ENCODE measurements around the gene KRTAP10-4. TPM values are rescaled to one million over a fixed set of nuclear protein-coding genes. Genes with fewer than 3 reads are reported as not detected.
"Not testable (repeated sequence)": the region's sequence is repeated elsewhere in the genome, so short reads cannot be mapped to it uniquely, and the experiment has no call there.

The KRTAP10-4 gene
- total RNA-seq, 1 donor from 2014 or later, result not detected

DNA sequence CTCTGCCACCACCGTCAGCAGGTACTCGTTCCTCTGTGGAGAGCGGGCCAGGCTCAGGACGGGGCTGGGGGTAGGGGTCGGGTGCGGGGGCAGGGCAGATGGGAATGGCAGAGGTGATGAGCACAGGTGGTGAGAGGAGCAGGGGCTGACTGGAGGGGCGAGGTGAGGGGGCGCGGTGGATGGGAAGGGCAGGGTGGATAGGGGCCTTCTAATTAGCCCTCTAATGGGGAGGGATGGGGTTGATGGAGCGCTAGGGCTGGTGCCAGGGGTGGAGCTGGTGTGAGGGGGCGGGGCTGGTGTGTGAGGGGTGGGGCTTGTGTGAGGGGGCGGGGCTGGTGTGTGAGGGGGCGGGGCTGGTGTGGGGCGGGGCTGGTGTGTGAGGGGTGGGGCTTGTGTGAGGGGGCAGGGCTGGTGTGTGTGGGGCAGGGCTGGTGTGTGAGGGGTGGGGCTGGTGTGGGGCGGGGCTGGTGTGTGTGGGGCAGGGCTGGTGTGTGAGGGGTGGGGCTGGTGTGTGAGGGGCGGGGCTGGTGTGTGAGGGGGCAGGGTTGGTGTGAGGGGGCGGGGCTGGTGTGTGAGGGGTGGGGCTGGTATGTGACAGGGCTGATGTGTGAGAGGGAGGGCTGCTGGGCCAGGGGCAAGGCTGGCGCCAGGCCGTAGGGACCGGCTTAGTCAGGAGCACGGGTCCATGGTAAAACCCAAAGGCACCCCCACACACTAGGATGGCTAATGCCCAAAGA, 39.5 kb upstream of the KRTAP10-4 start:
- no peak for DNase-seq (ENCODE audit: low read depth)

DNA sequence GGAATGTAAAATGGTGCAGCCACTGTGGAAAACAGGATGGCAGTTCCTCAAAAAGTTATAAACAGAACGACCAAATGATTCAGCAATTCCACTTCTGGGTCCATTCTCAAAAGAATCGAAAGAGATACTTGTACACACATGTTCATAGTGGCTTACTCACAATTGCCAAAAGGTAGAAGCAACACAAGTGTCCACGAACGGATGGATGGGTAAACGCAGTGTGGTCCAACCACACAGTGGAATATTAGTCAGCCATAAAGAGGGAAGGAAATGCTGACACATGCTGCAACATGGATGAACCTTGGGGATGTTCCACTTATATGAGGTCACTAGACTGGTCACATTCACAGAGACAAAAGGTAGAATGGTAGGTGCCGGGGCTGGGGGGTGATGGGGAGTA, 38.8 kb upstream of the KRTAP10-4 start:
- no peak for DNase-seq (ENCODE audit: low read depth)

DNA sequence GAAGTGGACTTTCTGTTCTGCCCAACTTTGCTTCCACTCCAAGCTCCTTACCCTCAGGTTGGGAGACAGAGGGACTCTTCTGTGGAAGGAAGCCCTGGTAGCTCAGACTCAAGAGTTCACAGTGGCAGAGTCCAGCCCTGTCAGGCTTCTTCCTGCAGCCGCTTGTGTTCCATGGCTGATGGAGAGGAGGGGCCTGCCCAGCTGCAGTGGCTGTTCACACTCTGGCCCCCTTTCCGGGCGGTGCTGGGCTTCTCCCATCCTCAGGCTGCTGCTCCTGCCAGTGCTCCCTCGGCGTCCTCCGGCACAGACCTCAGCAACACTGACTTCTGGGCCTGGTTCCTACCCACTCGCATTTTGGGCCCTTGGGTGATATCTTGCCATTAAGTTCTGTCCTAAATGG, 37.6 kb upstream of the KRTAP10-4 start:
- DNase-seq (ENCODE audit: low read depth), result no peak

DNA sequence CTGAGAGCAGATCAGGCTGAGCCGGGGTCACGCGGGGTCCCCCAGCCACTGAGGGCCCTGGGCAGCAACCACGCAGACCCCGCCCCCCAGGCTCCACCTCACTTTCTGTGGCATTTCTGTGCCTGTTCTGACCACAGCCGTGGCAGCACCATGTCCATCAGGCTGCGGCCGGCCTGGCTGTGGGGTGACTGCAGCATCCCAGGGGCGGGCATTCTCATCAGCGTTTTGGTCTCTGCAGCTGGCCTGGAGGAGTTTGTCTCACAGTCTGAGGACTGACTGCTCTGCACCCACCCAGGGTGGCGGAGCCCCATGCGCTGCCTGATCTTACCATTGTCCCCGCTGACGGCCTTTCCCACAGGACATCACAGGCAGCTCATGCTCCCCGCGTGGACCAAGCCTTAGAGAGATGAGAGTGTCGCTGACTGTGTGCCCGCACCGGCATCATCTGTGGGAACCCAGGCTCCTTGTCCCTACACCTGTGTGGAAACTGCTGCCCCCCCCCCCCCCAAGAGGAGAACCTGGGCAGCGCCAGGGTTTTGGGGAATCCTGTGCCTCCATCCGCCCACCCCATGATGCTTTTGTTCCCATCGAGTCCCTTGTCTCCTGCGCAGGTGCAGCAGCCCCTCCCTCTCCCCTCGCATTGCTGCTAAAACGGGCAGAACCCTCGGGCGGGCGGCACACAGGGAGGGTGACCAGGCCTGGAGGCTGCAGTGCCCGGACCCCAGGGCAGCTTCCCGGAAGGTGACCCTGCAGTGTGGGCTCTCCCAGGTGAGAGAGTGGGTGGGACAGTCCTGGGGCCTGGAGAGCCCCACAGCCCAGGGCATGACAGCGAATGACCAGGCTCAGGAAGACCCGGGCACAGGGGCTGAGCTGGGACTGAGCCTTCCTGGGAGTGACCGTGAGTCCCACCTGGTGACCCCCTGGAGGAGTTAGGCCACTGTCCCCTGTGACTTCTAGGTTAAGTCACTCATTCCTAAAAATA, 35.3 kb upstream of the KRTAP10-4 start:
- DNase-seq (ENCODE audit: low read depth), result no peak

DNA sequence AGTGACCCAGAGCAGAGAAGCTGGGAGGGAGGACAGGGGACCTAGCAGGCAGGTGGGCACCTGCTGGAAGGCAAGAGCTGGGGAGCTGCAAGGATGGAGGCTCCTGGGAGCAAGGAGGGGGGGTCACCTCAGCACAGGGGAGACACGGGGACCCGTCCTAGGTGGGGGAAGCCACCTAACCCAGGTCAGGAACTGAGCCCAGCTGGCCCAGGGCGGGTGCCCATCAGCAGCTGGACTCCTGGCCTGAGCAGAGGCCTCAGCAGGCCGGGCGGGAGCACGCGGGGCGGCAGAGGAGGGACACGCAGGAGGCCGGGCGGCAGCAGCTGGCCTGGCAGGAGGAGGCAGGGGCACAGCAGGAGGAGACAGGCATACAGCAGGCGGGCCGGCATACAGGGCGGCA, 34.5 kb upstream of the KRTAP10-4 start:
- no peak for DNase-seq (ENCODE audit: low read depth)

DNA sequence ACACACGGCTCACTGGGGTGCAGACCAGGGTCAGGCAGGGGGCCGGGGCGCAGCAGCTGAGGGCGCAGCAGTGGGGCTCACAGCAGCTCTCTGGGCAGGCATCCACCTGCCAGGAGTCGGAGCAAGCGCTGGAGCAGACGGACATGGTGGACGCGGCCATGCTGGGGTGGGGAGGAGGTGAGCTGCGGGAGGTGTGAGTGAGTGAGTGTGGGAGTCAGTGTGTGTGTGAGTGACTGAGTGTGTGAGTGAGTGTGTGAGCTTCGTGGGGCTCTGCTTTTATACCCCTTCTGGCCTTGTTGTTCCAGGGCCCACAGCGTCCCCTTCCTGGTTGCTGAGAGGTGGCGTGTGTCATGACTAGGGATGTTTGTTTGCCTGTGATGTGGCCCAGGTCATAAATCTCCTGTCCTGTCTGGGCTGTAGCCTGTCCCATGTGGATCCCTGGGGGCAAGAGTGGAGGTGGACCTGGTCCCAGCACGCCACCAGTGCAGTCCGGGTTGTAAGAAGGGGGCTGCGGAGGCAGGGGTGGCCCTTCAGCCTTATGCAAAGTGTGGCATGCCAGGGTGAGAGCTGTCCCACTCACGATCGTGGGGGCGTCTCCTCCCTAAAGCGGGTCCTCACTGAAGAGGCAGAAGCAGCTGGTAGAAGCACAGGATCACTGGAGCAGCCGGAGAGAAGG, 33.4 kb upstream of the KRTAP10-4 start, which contains the start of gene KRTAP10-1:
TSS of gene KRTAP10-1 (minus strand) at position 205 of the 676 bp plus-strand sequence. CDS start at position 160, 45 bp downstream.
- no peak for DNase-seq (ENCODE audit: low read depth)

DNA sequence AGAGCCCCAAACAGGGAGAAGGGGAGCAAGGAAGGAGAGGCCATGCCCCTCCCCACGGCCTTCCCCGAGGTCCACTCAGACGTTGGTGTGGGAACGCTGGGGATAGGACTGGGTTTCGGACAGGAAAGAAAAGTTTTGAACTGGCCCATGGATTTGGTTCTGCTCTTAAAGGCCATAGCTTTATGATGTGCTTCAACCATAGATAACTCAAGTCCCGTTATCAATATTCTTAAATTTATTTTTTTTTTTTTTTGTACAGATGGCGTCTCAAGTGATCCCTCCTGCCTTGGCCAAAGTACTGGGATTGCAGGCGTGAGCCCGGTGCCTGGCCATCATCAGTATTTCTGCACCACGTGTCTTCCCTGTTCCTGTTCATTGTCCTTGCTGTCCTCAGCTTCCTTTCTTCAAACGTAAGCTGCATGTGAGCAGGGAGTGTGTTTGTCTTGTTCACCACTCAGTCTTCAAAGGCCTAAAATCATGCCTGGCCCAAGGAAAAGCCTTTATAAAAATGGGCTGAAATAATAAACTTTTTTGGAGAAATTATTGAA, 32.7 kb upstream of the KRTAP10-4 start:
- DNase-seq (ENCODE audit: low read depth), result no peak

DNA sequence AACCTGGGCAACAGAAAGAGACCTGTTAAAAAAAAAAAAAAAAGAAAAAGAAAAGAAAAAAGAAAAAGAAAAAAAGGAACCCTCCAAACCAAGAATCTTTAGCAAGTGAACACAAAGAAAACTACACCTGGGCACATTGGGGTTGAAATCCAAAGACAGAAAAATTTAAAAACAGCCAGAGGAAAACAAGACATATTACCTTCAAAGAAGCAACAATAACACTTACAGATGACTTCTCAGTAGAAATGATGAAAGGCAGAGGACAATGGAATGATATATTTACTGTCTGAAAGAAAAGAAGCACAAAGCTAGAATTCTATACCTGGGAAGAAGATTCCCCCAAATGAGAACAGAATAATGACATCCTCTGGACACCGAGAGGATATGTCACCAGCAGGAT, 30.8 kb upstream of the KRTAP10-4 start:
- no peak for DNase-seq (ENCODE audit: low read depth)

DNA sequence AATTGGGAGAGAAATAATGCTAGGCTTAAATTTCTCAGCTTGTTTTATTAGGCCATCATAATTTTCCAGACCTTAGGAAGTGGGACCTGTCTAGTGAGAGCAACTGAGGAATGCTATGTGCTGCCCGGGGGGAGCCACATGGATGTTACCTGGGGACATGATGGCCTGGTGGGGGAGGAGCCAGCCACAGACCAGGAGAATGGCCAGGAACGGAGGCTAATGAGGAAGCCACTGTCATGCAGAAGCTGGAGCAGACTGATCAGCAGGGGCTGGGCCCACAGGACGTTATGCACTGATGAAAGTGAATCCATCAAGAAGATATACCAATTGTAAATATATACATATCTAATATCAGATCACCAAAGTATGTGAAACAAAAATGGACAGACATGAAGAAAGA, 29.0 kb upstream of the KRTAP10-4 start:
- DNase-seq (ENCODE audit: low read depth), result no peak

DNA sequence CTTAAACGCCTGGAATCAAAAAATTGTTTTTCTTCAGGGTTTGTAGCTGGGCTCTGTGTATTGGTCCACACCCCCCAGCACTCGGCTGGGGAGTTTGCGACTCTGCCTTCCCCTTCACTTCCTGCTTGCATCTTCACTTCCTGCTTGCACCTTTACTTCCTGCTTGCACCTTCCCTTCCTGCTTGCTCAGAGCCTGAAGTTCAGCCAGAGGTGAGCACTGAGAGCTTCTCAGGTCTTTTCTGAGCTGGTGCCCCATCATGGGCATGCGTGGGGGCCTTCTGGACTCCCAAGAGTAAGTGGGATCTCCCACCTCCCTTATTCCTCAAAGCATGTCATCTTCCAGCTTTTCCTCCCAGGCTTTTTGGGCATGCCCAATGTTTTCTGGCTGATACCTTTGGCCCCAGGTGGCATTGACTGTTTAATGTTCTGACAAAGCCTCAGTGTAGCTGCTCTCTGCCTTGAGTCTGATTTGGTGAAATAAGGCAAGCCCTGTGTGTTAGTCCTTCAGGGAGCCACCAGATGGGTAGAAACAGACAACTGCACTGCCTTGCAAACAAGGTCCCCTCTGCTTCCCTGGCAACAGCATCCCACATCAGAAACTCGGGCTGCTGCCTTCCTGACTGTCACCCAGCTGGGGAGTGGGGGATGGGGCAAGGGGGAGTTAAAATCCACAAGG, 25.7 kb upstream of the KRTAP10-4 start:
- DNase-seq (ENCODE audit: low read depth), result no peak

DNA sequence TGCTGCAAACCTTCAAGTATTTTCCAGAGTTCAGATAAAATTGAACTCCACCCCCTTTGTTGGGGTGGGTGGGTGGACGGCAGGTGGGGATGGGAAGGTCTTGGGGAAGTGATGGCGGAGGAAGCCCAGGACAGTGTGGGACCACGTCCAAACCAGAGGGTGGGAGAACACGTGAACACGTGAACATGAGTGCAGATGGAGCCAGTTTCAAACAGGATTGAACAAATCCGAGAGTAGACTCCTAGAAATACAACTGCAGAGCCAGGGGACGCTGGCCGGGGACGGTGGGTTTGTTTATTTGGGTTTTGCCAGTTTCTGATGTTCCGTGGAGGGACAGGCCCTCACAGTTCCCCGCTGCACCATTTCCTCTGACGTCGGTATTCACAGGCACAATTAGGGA, 25.1 kb upstream of the KRTAP10-4 start:
- no peak for DNase-seq (ENCODE audit: low read depth)

DNA sequence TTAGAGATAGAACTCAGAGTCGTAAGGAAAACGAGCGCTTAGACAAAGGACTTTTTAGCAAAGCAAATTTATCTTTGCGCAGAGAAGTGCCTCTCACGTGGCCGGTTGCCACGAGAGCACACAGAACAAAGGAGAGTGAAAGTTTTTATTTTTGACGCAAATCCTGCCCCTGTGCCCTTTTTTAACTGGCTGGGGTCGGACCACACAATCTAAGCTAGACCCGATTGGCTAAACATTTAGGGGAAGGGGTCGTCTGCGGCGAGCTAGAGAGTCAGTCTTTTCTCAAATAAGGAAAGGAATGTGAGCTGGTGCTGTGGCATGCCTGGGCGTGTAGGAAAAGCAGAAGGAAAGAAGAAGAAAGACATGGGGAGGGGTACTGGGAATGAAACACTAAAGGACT, 24.6 kb upstream of the KRTAP10-4 start:
- no peak for DNase-seq (ENCODE audit: low read depth)

DNA sequence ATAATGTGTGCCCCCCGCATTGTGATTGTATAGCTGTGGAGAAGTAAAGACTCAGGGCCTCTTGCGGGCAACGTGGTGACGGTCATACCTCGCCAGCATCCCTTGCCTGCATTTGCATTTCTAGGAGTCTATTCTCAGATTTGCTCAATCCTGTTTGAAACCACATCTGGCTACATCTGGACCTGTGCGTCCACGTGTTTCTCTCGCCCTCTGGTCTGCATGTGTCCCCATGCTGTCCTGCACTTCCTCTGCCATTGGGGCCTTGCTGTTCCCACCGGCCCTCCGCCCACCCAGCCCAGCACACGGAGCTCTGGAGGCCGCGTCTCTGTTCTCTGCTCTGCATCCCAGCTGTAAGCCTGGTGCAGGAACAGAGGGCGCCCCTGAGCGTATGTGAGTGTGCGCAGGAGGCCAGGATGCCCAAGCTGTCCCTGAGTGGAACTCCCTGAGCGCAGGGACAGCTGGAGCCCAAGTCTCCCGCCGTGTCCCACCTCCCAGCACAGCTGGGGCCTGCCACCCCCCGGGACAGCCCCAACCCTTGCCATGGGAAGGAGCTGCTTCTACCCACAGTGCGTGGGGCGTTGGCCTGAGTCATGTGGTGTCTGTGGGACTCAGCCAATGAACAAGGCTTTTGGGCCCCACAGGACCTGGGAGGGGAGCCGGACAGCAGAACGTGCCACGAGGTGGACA, 23.9 kb upstream of the KRTAP10-4 start:
- peak; percentile 2 for DNase-seq (ENCODE audit: low read depth)

DNA sequence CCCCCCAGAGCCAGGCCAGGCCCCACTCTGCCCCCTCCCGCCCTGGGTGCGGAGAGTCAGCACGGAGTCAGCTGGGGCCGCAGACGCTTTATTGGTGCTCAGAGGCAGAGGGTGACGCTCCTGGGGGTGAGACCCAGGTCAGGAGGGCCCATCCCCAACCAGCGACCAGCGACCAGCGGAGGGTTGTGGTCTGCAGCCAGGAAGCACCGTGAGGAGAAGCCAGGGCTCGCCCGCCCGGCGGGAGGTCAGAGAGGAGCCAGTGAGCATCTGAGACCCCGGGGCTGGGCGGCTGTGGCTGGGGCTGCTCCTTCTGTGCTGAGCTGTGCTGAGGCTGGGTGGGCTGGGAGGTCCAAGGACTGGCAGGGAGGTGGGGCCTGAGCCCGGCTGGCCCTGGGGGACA, 23.2 kb upstream of the KRTAP10-4 start:
- DNase-seq (ENCODE audit: low read depth), result not testable (repeated sequence)

DNA sequence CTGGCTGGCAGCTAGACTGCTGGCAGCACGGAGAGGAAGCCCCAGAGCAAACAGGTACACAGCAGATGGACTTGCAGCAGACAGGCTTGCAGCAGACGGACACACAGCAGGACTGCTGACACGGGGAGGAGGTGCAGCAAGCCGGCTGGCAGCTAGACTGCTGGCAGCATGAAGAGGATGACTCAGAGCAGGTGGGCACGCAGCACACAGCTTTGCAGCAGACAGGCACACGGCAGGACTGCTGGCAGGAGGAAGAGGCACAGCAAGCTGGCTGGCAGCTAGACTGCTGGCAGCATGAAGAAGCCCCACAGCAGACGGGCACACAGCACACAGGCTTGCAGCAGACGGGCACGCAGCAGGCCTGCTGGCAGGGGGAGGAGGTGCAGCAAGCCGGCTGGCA, 22.7 kb upstream of the KRTAP10-4 start:
- no peak for DNase-seq (ENCODE audit: low read depth)

DNA sequence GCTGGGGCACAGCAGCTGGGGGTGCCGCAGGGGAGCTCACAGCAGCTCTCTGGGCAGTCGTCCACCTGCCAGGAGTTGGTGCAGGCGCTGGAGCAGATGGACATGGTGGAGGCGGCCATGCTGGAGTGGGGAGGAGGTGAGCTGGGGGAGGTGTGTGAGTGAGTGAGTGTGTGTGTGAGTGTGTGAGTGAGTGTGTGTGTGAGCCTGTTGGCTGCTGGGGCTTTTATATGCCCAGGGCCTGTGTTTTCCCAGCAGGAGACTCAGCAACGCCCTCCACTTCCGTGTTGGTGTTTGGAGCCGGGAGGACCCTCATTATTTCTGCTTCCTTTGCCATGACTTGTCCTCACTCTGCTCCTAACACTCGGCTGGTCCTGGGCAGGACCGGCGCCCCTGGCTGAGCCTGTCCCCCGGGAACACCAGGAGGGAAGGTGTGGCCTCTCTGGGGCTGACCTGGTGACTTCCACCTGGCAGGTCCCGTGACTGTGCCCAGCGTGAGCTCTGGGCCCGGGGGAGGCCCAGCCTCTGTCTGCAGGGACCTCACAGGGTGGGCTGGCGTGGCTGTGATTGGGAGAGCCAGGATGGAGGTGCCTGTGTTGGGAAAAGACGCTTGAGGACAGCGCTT, 22.1 kb upstream of the KRTAP10-4 start, which contains the start of gene KRTAP10-2:
TSS of gene KRTAP10-2 (minus strand) at position 166 of the 622 bp plus-strand sequence. CDS start at position 119, 47 bp downstream.
- DNase-seq (ENCODE audit: low read depth), result no peak

DNA sequence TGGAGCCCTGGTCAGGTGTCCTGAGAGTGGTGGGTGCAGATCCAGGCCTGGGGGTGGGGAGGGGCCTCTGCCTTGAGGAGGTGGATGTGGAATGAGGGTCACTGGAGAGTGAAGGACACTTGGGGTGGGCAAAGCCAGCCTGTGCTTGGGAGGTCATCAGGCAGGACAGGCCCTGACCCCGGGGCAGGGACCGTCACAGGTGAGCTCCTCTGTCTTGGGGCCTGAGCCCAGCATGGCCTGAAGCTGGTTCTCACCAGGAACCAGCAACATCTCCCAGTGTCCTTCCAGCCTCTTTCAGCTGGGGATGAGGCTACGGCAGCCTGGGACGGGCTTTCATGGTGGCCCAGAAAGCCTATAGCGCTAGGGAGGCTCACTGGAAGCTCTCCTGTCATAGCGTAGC, 21.4 kb upstream of the KRTAP10-4 start:
- no peak for DNase-seq (ENCODE audit: low read depth)

DNA sequence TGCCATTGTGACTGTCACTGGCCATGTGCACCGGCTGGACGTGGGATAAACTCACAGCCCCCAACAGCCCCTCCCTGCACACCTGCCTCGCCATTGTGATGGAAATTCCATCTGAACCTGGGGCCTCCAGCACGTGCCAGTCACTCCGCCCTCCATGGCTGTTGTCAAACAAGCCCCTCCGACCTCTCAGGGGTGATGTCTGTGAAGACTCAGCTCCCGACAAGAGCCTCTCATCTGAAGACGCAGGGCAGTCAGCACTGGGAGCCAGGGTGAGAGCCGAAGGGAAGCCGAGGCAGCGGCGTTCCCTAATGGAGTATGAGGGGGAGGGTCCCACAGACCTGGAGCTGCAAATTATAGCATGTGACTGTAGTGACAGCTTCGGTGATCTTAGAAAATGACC, 20.8 kb upstream of the KRTAP10-4 start:
- no peak for DNase-seq (ENCODE audit: low read depth)

DNA sequence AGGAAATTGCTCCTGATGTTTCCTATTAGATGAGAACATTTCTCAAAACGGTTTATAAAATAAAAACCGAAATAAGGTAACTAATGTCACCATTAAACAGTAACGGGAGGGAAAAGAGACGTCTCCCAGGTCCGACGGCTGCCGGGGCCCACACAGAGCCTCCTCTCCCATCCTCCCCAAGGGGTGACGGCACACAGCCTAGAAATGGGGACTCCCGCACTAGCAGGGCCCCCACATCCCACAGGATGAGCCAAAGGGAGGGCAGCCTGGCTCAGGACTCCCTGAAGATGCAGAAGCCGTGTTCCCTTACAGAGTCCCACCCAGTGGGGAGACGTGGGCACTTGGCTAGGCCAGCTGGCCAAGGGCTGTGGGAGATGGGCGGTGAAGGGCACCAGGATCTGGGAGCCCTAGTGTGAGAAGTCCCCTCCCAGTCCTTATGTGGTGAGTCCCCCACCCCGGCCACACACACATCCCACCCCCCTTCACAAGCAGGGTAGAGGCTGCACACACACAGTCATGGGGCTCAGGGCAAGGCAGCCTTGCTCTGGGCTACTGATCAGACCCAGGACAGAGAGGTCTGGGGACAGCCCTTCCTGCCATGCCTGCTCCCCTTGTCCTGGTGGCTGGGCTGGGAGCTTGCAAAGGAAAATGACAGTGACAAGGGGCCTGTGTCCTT, 18.2 kb upstream of the KRTAP10-4 start:
- no peak for DNase-seq (ENCODE audit: low read depth)
